Stimulated activated CD8-positive, alpha-beta memory T cell treated with anti-CD3 and anti-CD28 coated beads, Interleukin-12 subunit alpha, Interleukin-12 subunit beta, amount 100 ng/mL, for 1 hour (primary cell): ENCODE measurements around the gene HTRA1.

ENCODE experiments used
- DNase-seq: peaks from one replicate; pipeline ENCODE4 v3.0.0-alpha.2; 2020; ENCODE audit warnings: low read depth

The HTRA1 gene

GRCh38 chr10:122455376-122456079 lies 5.8 kb upstream of the HTRA1 start:
- no peak for DNase-seq

- DNase-seq = no peak
Measured at GRCh38 chr10:122457934-122458333, 3.4 kb upstream of the HTRA1 start.

- no peak for DNase-seq
Measured at GRCh38 chr10:122458693-122459092, 2.7 kb upstream of the HTRA1 start.

GRCh38 chr10:122459561-122460273 lies 1.6 kb upstream of the HTRA1 start:
- no peak for DNase-seq

- no peak for DNase-seq
Measured at GRCh38 chr10:122460891-122461293, 461 bp upstream of the HTRA1 start.

- no peak for DNase-seq
Measured at GRCh38 chr10:122461729-122462532, 578 bp downstream of the HTRA1 start.

GRCh38 chr10:122462533-122463465 lies 1.4 kb downstream of the HTRA1 start:
- no peak for DNase-seq

- no peak for DNase-seq
Measured at GRCh38 chr10:122463466-122464249, 2.3 kb downstream of the HTRA1 start.

- no peak for DNase-seq
Measured at GRCh38 chr10:122464250-122464510, 2.8 kb downstream of the HTRA1 start.

GRCh38 chr10:122464586-122464985 lies 3.2 kb downstream of the HTRA1 start:
- DNase-seq = no peak

- DNase-seq = no peak
Measured at GRCh38 chr10:122465401-122466040, 4.2 kb downstream of the HTRA1 start.

- DNase-seq = no peak
Measured at GRCh38 chr10:122466951-122467381, 5.6 kb downstream of the HTRA1 start.

GRCh38 chr10:122467701-122468100 lies 6.3 kb downstream of the HTRA1 start:
- no peak for DNase-seq

GRCh38 chr10:122468307-122468925 lies 7.1 kb downstream of the HTRA1 start:
- DNase-seq = no peak

GRCh38 chr10:122468926-122469781 lies 7.8 kb downstream of the HTRA1 start:
- DNase-seq = no peak

- DNase-seq = no peak
Measured at GRCh38 chr10:122469848-122470247, 8.5 kb downstream of the HTRA1 start.

GRCh38 chr10:122471531-122472177 lies 10.3 kb downstream of the HTRA1 start:
- no peak for DNase-seq

GRCh38 chr10:122473116-122473515 lies 11.8 kb downstream of the HTRA1 start:
- no peak for DNase-seq
